GM18511 (cell line): ENCODE results near the gene TBCK.
"Not testable (repeated sequence)": the region's sequence is repeated elsewhere in the genome, so short reads cannot be mapped to it uniquely, and the experiment has no call there.

Source experiments
- ATAC-seq: cut with Tn5 transposase; IDR thresholded peaks from one replicate; pipeline ENCODE4 v1.9.1; 2021; ENCODE audit warnings: mild to moderate bottlenecking, moderate library complexity; ENCODE audit not compliant: unreplicated experiment

The TBCK gene

GRCh38 chr4:106323119-106323518 lies 7.1 kb upstream of the TBCK start:
- ATAC-seq = peak; percentile 59

GRCh38 chr4:106321814-106322213 lies 5.8 kb upstream of the TBCK start:
- ATAC-seq = not testable (repeated sequence)

DNA sequence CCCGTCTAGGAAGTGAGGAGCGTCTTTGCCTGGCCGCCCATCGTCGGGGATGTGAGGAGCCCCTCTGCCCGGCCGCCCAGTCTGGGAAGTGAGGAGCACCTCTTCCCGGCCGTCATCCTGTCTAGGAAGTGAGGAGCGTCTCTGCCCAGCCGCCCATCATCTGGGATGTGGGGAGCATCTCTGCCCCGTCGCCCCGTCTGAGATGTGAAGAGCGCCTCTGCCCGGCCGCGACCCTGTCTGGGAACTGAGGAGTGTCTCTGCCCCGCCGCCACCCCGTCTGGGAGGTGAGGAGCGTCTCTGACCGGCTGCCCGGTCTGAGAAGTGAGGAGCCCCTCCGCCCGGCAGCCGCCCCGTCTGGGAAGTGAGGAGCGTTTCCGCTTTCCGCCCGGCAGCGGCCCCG lies 5.2 kb upstream of the TBCK start:
- ATAC-seq = not testable (repeated sequence)

DNA sequence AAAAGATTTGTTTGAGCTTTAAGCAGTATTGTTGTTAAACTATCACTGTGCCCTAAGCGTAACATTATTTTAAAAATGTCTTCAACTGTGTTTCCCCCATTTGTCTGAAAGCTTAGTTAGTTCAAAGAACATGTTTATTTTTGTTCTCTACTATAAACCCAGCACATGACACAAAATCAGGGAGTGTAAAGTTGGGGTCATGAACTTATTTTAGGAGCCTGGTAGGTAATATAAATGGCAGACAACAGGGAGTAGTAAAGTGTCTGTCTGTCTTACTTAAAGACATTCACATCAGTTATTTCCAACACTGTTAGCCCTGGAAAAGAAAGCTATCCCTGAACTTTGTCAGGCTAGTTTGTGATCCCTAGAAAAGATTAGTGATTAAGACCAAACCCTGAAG lies 4.2 kb upstream of the TBCK start:
- ATAC-seq = no peak

GRCh38 chr4:106318511-106318910 lies 2.5 kb upstream of the TBCK start:
- ATAC-seq = no peak

GRCh38 chr4:106317815-106318214 lies 1.8 kb upstream of the TBCK start:
- ATAC-seq = no peak

GRCh38 chr4:106316773-106317409 lies 882 bp upstream of the TBCK start:
- ATAC-seq = peak; percentile 0

DNA sequence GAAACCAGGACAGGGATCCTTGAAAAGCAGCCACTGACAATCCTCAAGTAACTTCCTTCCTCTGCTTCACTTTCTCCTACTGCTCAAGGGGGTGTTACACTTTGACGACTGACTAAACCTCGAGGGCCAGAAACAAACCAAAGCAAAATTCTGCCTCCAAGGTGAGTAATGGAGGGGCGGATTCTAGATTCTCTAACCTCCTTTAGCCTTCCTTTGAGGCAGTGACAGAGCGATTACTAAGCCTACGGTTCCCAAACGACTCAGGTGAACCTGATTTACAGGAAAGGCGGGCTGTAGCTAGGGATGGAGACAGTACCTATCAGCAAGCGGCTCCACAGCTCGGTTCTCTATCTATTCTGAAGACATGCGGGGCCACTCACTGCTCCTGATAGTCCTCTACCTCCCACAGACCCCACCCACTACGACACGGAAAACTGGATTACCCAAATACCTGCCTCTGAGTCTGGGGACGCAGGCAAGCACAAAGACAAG lies 487 bp downstream of the TBCK start:
- peak; percentile 33 for ATAC-seq

- no peak for ATAC-seq
Observed at GRCh38 chr4:106314960-106315359, 1.0 kb downstream of the TBCK start.

- no peak for ATAC-seq
Observed at GRCh38 chr4:106312997-106313522, 2.9 kb downstream of the TBCK start.

GRCh38 chr4:106312377-106312776 lies 3.6 kb downstream of the TBCK start:
- no peak for ATAC-seq

DNA sequence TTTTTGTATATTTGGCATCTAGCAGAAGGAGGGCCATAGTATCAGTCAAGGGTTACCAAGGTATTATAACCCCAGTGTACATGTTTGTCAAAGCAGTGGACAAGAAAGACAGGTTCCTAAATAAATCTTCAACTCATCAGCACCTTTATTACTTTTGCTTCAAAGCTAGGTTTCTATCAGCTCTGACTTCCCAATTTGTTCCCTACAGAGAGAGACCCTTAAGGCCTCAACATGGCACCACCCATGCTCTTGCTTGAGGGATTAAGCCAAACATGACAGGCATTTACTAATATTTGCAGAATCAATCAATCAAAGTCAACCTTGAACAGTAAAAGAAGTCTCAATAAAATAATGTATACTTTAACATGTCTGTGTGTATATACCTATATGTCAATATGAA lies 9.4 kb downstream of the TBCK start:
- no peak for ATAC-seq

- ATAC-seq = no peak
Observed at GRCh38 chr4:106305435-106306055, 10.5 kb downstream of the TBCK start.

DNA sequence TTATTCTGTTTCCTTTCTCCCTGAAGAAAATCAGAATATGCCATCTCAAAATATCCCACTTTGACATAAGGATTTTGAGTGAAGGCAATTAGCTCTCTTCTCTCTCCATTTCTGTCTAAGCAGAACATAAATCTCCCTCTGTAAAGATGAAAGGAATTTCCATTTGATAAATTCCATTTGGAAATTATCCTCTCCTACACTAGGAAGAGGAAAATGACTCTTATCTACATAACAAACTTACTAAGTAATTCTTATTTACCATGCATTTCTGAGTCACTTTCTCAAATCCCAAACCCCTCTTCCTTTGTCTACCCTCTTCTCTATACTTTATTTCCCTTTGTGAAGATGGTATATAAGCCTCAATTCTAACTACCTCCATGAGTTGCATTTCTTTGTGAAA lies 11.4 kb downstream of the TBCK start:
- ATAC-seq = no peak

- ATAC-seq = no peak
Observed at GRCh38 chr4:106303548-106304281, 12.3 kb downstream of the TBCK start.

DNA sequence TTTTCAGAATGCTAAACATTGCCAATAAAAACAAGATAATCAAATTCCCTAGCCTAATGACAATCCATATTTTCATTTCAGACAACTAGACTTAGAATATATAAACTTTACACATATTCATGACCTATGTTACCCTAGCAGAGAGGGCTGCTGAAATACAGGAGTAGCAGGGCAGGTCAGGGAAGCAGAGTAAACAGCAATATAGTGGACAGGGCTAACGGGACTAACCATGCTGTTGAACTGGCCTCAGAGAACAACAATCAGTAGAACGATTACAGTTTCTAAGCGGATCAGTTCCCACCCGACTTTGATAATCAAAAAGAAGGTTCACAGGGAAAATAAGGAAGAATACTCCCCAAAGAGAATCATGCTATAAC lies 14.0 kb downstream of the TBCK start:
- ATAC-seq = no peak

GRCh38 chr4:106301393-106302061 lies 14.5 kb downstream of the TBCK start:
- no peak for ATAC-seq

GRCh38 chr4:106299977-106300376 lies 16.0 kb downstream of the TBCK start:
- no peak for ATAC-seq

GRCh38 chr4:106297245-106298035 lies 18.6 kb downstream of the TBCK start:
- ATAC-seq = no peak

- ATAC-seq = no peak
Observed at GRCh38 chr4:106294062-106294461, 21.9 kb downstream of the TBCK start.
